ENCODE results near the gene TEX19.

Gene TEX19

GRCh38 chr17:82314012-82314726 is 44.9 kb upstream of the TEX19 start:
- in situ Hi-C loops (cut with HindIII; ENCODE audit: low sequenced_read_pairs): no loop called here
- DNase-seq (ENCODE audit: low read depth, low spot score): no peak
- TF ChIP-seq CTCF (IDR thresholded peaks at IDR 0.05; ENCODE audit: low read depth, low read length): no peak
- H3K4me3 ChIP-seq (ENCODE audit: low read depth, low read length): no peak overlapping the region

- no peak overlapping the region for H3K4me3 ChIP-seq (ENCODE audit: low read depth, low read length)
- in situ Hi-C loops (cut with HindIII; ENCODE audit: low sequenced_read_pairs): no loop called here
- no peak for DNase-seq (ENCODE audit: low read depth, low spot score)
Observed at GRCh38 chr17:82314727-82315605, 44.1 kb upstream of the TEX19 start.

GRCh38 chr17:82315703-82316358 is 43.2 kb upstream of the TEX19 start:
- in situ Hi-C loops (cut with HindIII; ENCODE audit: low sequenced_read_pairs): no loop called here
- DNase-seq (ENCODE audit: low read depth, low spot score): no peak
- no peak for TF ChIP-seq CTCF (IDR thresholded peaks at IDR 0.05; ENCODE audit: low read depth, low read length)
- H3K4me3 ChIP-seq (ENCODE audit: low read depth, low read length): no peak overlapping the region

More at GRCh38 chr17:82314727-82315605, 44.1 kb upstream of the TEX19 start:
- no peak for TF ChIP-seq CTCF (IDR thresholded peaks at IDR 0.05; ENCODE audit: low read depth, low read length)

- TF ChIP-seq CTCF (IDR thresholded peaks at IDR 0.05; ENCODE audit: low read depth, low read length): no peak
- in situ Hi-C loops (cut with HindIII; ENCODE audit: low sequenced_read_pairs): no loop called here
- no peak for DNase-seq (ENCODE audit: low read depth, low spot score)
- no peak overlapping the region for H3K4me3 ChIP-seq (ENCODE audit: low read depth, low read length)
Observed at GRCh38 chr17:82316651-82317393, 42.2 kb upstream of the TEX19 start.

GRCh38 chr17:82317394-82318168 is 41.5 kb upstream of the TEX19 start, which contains the start of gene CD7:
Gene CD7, minus strand, starts transcription at chr17:82317608. Its CDS starts 113 bp downstream, at chr17:82317495.
- no peak for TF ChIP-seq CTCF (IDR thresholded peaks at IDR 0.05; ENCODE audit: low read depth, low read length)
- in situ Hi-C loops (cut with HindIII; ENCODE audit: low sequenced_read_pairs): no loop called here
- no peak within 1 kb of the TSS for H3K4me3 ChIP-seq (ENCODE audit: low read depth, low read length)
- no peak for DNase-seq (ENCODE audit: low read depth, low spot score)
